Measurements from ENCODE around the gene ATP10A.

Gene ATP10A

DNA sequence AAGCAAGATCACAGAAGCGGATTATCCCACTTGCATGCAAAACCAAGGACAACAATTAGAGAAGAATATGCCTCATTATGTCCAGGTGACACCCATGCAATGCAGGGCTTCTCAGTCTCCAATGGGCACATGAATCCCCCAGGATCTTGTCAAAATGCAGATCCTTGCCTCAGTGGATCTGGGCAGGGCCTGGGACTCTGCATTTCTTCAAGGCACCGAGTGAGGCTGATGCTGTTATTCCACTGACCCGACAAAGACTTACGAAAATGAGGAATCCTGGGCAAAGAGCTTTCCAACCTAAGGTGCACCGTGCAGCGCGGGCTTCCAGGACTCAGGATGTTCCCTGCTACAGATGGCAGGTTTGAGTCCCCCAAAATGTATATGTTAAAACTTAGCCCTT, 99.2 kb downstream of the ATP10A start:
- Histone ChIP-seq H2AK5ac (ENCODE audit: low read length) (no peak overlapping the region), H3K4me3 (ENCODE audit: low read depth, low read length) (no peak overlapping the region), H2BK120ac (ENCODE audit: insufficient read depth, low read length, poor library complexity) (no peak overlapping the region), H3K79me1 (ENCODE audit: low read length) (no peaks in the 10 kb centered on the region), H3K79me2 (ENCODE audit: control insufficient read depth, insufficient read depth, low read length, poor library complexity) (no peaks in the 10 kb centered on the region), H3K9ac (ENCODE audit: low read length) (no peak overlapping the region), H3K4ac (ENCODE audit: low read depth, low read length) (no peak overlapping the region), H4K8ac (ENCODE audit: low read depth, low read length) (no peak overlapping the region), H4K91ac (ENCODE audit: low read depth, low read length) (no peak overlapping the region), H3K23ac (ENCODE audit: low read length) (no peak overlapping the region), H2BK5ac (ENCODE audit: low read depth, low read length, poor library complexity) (no peak overlapping the region), H3K27ac (ENCODE audit: low read depth, low read length) (no peak overlapping the region), H3K36me3 (ENCODE audit: control insufficient read depth in 1 of 2, insufficient read depth in 2 of 2, low read length in 2 of 2) (no peaks in the 10 kb centered on the region), H2BK12ac (ENCODE audit: low read length) (no peak overlapping the region), H3K4me2 (ENCODE audit: low read length) (no peak overlapping the region), H3K27me3 (ENCODE audit: insufficient read depth, low read length) (no peaks in the 10 kb centered on the region), H3K4me1 (ENCODE audit: control insufficient read depth in 1 of 2, insufficient read depth in 2 of 2, low read length in 2 of 2) (no peaks in the 10 kb centered on the region), H2AFZ (ENCODE audit: insufficient read depth, low read length, poor library complexity) (no peak overlapping the region), H3K14ac (ENCODE audit: low read length) (no peak overlapping the region), H3K18ac (ENCODE audit: low read length) (no peak overlapping the region), H3K9me3 (ENCODE audit: insufficient read depth, low read depth, low read length) (peaks cover 2% of the 10 kb centered on the region), H4K12ac (ENCODE audit: low read depth, low read length) (no peak overlapping the region)
- WGBS (ENCODE audit: extremely low coverage, insufficient coverage, insufficient read length) = no CpG with 5 or more reads among the region's 7 CpGs
- no peak for DNase-seq

DNA sequence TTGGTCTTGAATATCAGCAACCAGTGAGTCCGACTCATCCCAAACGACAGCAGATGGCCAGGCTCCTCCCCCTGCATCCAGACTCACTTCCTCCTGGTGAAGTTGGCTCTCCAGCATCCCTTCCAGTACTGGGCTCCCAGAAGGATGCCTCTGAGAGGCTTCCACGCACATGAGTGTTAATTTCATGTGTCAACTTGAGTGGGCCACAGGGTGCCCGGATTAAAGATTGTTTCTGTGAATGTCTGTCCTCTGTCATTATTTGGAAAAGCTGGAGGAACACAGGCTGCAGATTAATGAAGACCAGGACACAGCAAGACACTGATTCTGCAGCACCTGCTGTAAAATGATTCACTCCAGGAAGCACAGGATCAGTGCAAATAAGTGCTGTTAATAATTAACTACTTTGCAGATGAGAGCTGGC, 99.8 kb downstream of the ATP10A start:
- Histone ChIP-seq H3K27ac (ENCODE audit: low read depth, low read length) (no peak overlapping the region), H3K23ac (ENCODE audit: low read length) (no peak overlapping the region), H3K9ac (ENCODE audit: low read length) (no peak overlapping the region), H3K79me2 (ENCODE audit: control insufficient read depth, insufficient read depth, low read length, poor library complexity) (no peaks in the 10 kb centered on the region), H3K4me1 (ENCODE audit: control insufficient read depth in 1 of 2, insufficient read depth in 2 of 2, low read length in 2 of 2) (no peaks in the 10 kb centered on the region), H3K18ac (ENCODE audit: low read length) (no peak overlapping the region), H2AK5ac (ENCODE audit: low read length) (no peak overlapping the region), H4K91ac (ENCODE audit: low read depth, low read length) (no peak overlapping the region), H2BK120ac (ENCODE audit: insufficient read depth, low read length, poor library complexity) (no peak overlapping the region), H3K14ac (ENCODE audit: low read length) (no peak overlapping the region), H2BK5ac (ENCODE audit: low read depth, low read length, poor library complexity) (no peak overlapping the region), H3K4ac (ENCODE audit: low read depth, low read length) (no peak overlapping the region), H3K4me3 (ENCODE audit: low read depth, low read length) (no peak overlapping the region), H3K4me2 (ENCODE audit: low read length) (no peak overlapping the region), H3K9me3 (ENCODE audit: insufficient read depth, low read depth, low read length) (peaks cover 2% of the 10 kb centered on the region), H3K27me3 (ENCODE audit: insufficient read depth, low read length) (no peaks in the 10 kb centered on the region), H3K36me3 (ENCODE audit: control insufficient read depth in 1 of 2, insufficient read depth in 2 of 2, low read length in 2 of 2) (no peaks in the 10 kb centered on the region), H4K12ac (ENCODE audit: low read depth, low read length) (no peak overlapping the region), H3K79me1 (ENCODE audit: low read length) (no peaks in the 10 kb centered on the region), H4K8ac (ENCODE audit: low read depth, low read length) (no peak overlapping the region), H2AFZ (ENCODE audit: insufficient read depth, low read length, poor library complexity) (no peak overlapping the region), H2BK12ac (ENCODE audit: low read length) (no peak overlapping the region)
- DNase-seq = no peak
- WGBS (ENCODE audit: extremely low coverage, insufficient coverage, insufficient read length) = no CpG with 5 or more reads among the region's 4 CpGs

DNA sequence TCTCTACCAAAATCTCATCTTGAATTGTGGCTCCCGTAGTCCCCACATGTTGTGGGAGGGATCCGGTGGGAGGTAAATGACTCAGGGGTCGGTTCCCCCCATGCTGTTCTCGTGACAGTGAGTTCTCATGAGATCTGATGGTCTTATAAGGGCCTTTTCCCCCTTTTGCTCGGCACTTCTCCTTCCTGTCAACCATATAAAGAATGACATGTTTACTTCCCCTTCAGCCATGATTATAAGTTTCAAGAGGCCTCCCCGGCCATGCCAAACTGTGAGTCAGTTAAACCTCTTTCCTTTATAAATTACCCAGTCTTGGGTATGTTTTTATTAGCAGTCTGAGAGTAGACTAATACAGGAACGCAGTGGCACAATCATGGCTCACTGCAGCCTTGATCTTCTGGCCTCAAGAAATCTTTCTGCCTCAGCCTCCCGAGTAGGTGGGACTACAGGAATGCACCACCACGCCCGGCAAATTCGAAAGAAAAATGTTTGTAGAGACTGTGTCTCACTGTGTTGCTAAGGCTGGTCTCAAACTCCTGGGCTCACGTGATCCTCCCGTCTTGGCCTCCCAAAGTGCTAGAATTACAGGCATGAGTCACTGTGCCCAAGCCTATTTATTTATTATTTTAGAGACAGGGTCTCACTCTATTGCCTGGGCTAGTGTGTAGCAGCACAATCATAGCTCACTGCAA, 101.0 kb downstream of the ATP10A start:
- H2AK5ac ChIP-seq (ENCODE audit: low read length) = no peak overlapping the region
- H3K23ac ChIP-seq (ENCODE audit: low read length) = no peak overlapping the region
- no peak overlapping the region for H4K8ac ChIP-seq (ENCODE audit: low read depth, low read length)
- no peak overlapping the region for H2BK12ac ChIP-seq (ENCODE audit: low read length)
- no peak overlapping the region for H3K4me2 ChIP-seq (ENCODE audit: low read length)
- H4K91ac ChIP-seq (ENCODE audit: low read depth, low read length) = no peak overlapping the region
- H3K4ac ChIP-seq (ENCODE audit: low read depth, low read length) = no peak overlapping the region
- no peak overlapping the region for H2BK120ac ChIP-seq (ENCODE audit: insufficient read depth, low read length, poor library complexity)
- no peak overlapping the region for H3K14ac ChIP-seq (ENCODE audit: low read length)
- no peak overlapping the region for H2BK5ac ChIP-seq (ENCODE audit: low read depth, low read length, poor library complexity)
- no peak overlapping the region for H4K12ac ChIP-seq (ENCODE audit: low read depth, low read length)
- H3K9me3 ChIP-seq (ENCODE audit: insufficient read depth, low read depth, low read length) = peaks cover 2% of the 10 kb centered on the region
- H3K79me2 ChIP-seq (ENCODE audit: control insufficient read depth, insufficient read depth, low read length, poor library complexity) = no peaks in the 10 kb centered on the region
- WGBS (ENCODE audit: extremely low coverage, insufficient coverage, insufficient read length) = no CpG with 5 or more reads among the region's 13 CpGs
- DNase-seq = no peak
- H3K18ac ChIP-seq (ENCODE audit: low read length) = no peak overlapping the region
- H3K79me1 ChIP-seq (ENCODE audit: low read length) = no peaks in the 10 kb centered on the region
- H3K4me1 ChIP-seq (ENCODE audit: control insufficient read depth in 1 of 2, insufficient read depth in 2 of 2, low read length in 2 of 2) = no peaks in the 10 kb centered on the region
- H3K9ac ChIP-seq (ENCODE audit: low read length) = no peak overlapping the region
- H3K27ac ChIP-seq (ENCODE audit: low read depth, low read length) = no peak overlapping the region
- H3K27me3 ChIP-seq (ENCODE audit: insufficient read depth, low read length) = no peaks in the 10 kb centered on the region
- H2AFZ ChIP-seq (ENCODE audit: insufficient read depth, low read length, poor library complexity) = no peak overlapping the region
- H3K4me3 ChIP-seq (ENCODE audit: low read depth, low read length) = no peak overlapping the region
- no peaks in the 10 kb centered on the region for H3K36me3 ChIP-seq (ENCODE audit: control insufficient read depth in 1 of 2, insufficient read depth in 2 of 2, low read length in 2 of 2)

DNA sequence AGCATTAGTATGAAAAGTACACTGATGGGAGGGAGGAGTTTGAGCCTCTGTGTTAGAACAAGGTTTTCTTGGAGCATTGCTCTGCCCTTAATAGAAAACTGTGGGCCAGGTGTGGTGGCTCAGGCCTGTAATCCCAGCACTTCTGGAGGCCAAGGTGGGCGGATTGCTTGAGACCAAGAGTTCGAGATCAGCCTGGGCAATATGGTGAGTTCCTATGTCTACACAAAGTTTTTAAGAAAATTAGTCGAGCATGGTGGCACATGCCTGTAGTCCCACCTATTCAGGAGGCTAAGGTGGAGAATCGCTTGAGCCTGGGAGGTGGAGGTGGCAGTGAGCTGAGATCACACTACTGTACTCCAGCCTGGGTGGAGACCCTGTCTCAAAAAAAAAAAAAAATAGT, 103.7 kb downstream of the ATP10A start:
- H2BK5ac ChIP-seq (ENCODE audit: low read depth, low read length, poor library complexity) = no peak overlapping the region
- no peak overlapping the region for H3K27ac ChIP-seq (ENCODE audit: low read depth, low read length)
- H2BK12ac ChIP-seq (ENCODE audit: low read length) = no peak overlapping the region
- DNase-seq = no peak
- no peak overlapping the region for H2AFZ ChIP-seq (ENCODE audit: insufficient read depth, low read length, poor library complexity)
- no peak overlapping the region for H3K4me2 ChIP-seq (ENCODE audit: low read length)
- H4K91ac ChIP-seq (ENCODE audit: low read depth, low read length) = no peak overlapping the region
- no peak overlapping the region for H2BK120ac ChIP-seq (ENCODE audit: insufficient read depth, low read length, poor library complexity)
- no CpG with 5 or more reads among the region's 4 CpGs for WGBS (ENCODE audit: extremely low coverage, insufficient coverage, insufficient read length)
- H3K79me2 ChIP-seq (ENCODE audit: control insufficient read depth, insufficient read depth, low read length, poor library complexity) = no peaks in the 10 kb centered on the region
- no peaks in the 10 kb centered on the region for H3K79me1 ChIP-seq (ENCODE audit: low read length)
- H3K4ac ChIP-seq (ENCODE audit: low read depth, low read length) = no peak overlapping the region
- H3K4me1 ChIP-seq (ENCODE audit: control insufficient read depth in 1 of 2, insufficient read depth in 2 of 2, low read length in 2 of 2) = no peaks in the 10 kb centered on the region
- H3K9ac ChIP-seq (ENCODE audit: low read length) = no peak overlapping the region
- H3K18ac ChIP-seq (ENCODE audit: low read length) = no peak overlapping the region
- H3K4me3 ChIP-seq (ENCODE audit: low read depth, low read length) = no peak overlapping the region
- no peaks in the 10 kb centered on the region for H3K27me3 ChIP-seq (ENCODE audit: insufficient read depth, low read length)
- H4K12ac ChIP-seq (ENCODE audit: low read depth, low read length) = no peak overlapping the region
- H2AK5ac ChIP-seq (ENCODE audit: low read length) = no peak overlapping the region
- no peaks in the 10 kb centered on the region for H3K9me3 ChIP-seq (ENCODE audit: insufficient read depth, low read depth, low read length)
- no peak overlapping the region for H3K23ac ChIP-seq (ENCODE audit: low read length)
- H3K14ac ChIP-seq (ENCODE audit: low read length) = no peak overlapping the region
- no peaks in the 10 kb centered on the region for H3K36me3 ChIP-seq (ENCODE audit: control insufficient read depth in 1 of 2, insufficient read depth in 2 of 2, low read length in 2 of 2)
- no peak overlapping the region for H4K8ac ChIP-seq (ENCODE audit: low read depth, low read length)
